H9 (cell line): Measurements from ENCODE around the gene FMC1. TPM values are rescaled to one million over a fixed set of nuclear protein-coding genes. Genes with fewer than 3 reads are reported as not detected.

Source experiments
- DNase-seq: peaks from one replicate; pipeline ENCODE4 v3.0.0-alpha.2; 2017
- H2AFZ ChIP-seq: one replicate; pipeline ENCODE4 v1.6.1; 2013; ENCODE audit warnings: mild to moderate bottlenecking, low read length, control low read depth, moderate library complexity
- H2AK5ac ChIP-seq: 2 replicates; pipeline ENCODE4 v1.6.1; 2013; ENCODE audit warnings: low read length, control low read depth, mixed read lengths; ENCODE audit not compliant: insufficient read length
- H2BK120ac ChIP-seq: one replicate; pipeline ENCODE4 v1.6.1; 2013; ENCODE audit warnings: low read depth, mild to moderate bottlenecking, low read length, control low read depth, inconsistent platforms; ENCODE audit not compliant: poor library complexity, severe bottlenecking
- H2BK12ac ChIP-seq: 2 replicates; pipeline ENCODE4 v1.6.1; 2013; ENCODE audit warnings: low read length, control low read depth, mixed read lengths, low read depth; ENCODE audit not compliant: insufficient read length
- H2BK15ac ChIP-seq: 2 replicates; pipeline ENCODE4 v1.6.1; 2013; ENCODE audit warnings: low read depth, low read length, control low read depth
- H2BK20ac ChIP-seq: one replicate; pipeline ENCODE4 v1.6.1; 2013; ENCODE audit warnings: low read depth, mild to moderate bottlenecking, low read length, control low read depth, inconsistent platforms; ENCODE audit not compliant: poor library complexity, severe bottlenecking
- H2BK5ac ChIP-seq: 2 replicates; pipeline ENCODE4 v1.6.1; 2013; ENCODE audit warnings: low read length, control low read depth, mixed read lengths; ENCODE audit not compliant: insufficient read length
- H3K14ac ChIP-seq: 2 replicates; pipeline ENCODE4 v1.6.1; 2013; ENCODE audit warnings: low read length, control low read depth; ENCODE audit not compliant: insufficient read depth
- H3K18ac ChIP-seq: 2 replicates; pipeline ENCODE4 v1.6.1; 2013; ENCODE audit warnings: low read depth, mild to moderate bottlenecking, mixed read lengths, low read length, control low read depth; ENCODE audit not compliant: insufficient read length
- H3K23ac ChIP-seq: 2 replicates; pipeline ENCODE4 v1.6.1; 2013; ENCODE audit warnings: low read length, control low read depth, mixed read lengths, low read depth; ENCODE audit not compliant: insufficient read length
- H3K23me2 ChIP-seq: 2 replicates; pipeline ENCODE4 v1.6.1; 2013; ENCODE audit warnings: low read depth, mild to moderate bottlenecking, mixed read lengths, low read length, control low read depth; ENCODE audit not compliant: insufficient read length, poor library complexity, severe bottlenecking
- H3K27ac ChIP-seq: 2 replicates; pipeline ENCODE4 v1.5.1; 2013; ENCODE audit warnings: low read length, control low read depth, mixed read lengths, low read depth; ENCODE audit not compliant: insufficient read length
- H3K27me3 ChIP-seq: 2 replicates; pipeline ENCODE4 v1.6.1; 2013; ENCODE audit warnings: low read length, control low read depth, inconsistent platforms; ENCODE audit not compliant: insufficient read depth
- H3K4ac ChIP-seq: 2 replicates; pipeline ENCODE4 v1.6.1; 2013; ENCODE audit warnings: low read depth, mild to moderate bottlenecking, control low read depth, inconsistent platforms, low read length, moderate library complexity
- H3K4me1 ChIP-seq: 2 replicates; pipeline ENCODE4 v1.6.1; 2013; ENCODE audit warnings: low read length, control low read depth, inconsistent platforms; ENCODE audit not compliant: insufficient read depth
- H3K4me2 ChIP-seq: 2 replicates; pipeline ENCODE4 v1.6.1; 2013; ENCODE audit warnings: low read length, control low read depth, mixed read lengths; ENCODE audit not compliant: insufficient read length, insufficient read depth
- H3K56ac ChIP-seq: 2 replicates; pipeline ENCODE4 v1.6.1; 2013; ENCODE audit warnings: low read depth, mild to moderate bottlenecking, mixed read lengths, low read length, control low read depth; ENCODE audit not compliant: insufficient read length
- H3K79me1 ChIP-seq: 2 replicates; pipeline ENCODE4 v1.6.1; 2013; ENCODE audit warnings: low read depth, mild to moderate bottlenecking, moderate library complexity, low read length, control low read depth, inconsistent platforms; ENCODE audit not compliant: insufficient read depth, poor library complexity, severe bottlenecking
- H3K79me2 ChIP-seq: 2 replicates; pipeline ENCODE4 v1.6.1; 2013; ENCODE audit warnings: low read length, control low read depth, inconsistent platforms; ENCODE audit not compliant: insufficient read depth
- H3K9ac ChIP-seq: 2 replicates; pipeline ENCODE4 v1.6.1; 2013; ENCODE audit warnings: low read length, control low read depth, mixed read lengths; ENCODE audit not compliant: insufficient read length; ENCODE audit errors: extremely low read depth
- H3K9me3 ChIP-seq: one replicate; pipeline ENCODE4 v1.6.1; 2013; ENCODE audit warnings: low read depth, low read length, inconsistent platforms; ENCODE audit not compliant: control insufficient read depth
- H3T11ph ChIP-seq: one replicate; pipeline ENCODE4 v1.6.1; 2013; ENCODE audit warnings: mild to moderate bottlenecking, low read length, control low read depth, inconsistent platforms
- H4K20me1 ChIP-seq: one replicate; pipeline ENCODE4 v1.6.1; 2013; ENCODE audit not compliant: control insufficient read depth, insufficient read length, insufficient read depth
- H4K5ac ChIP-seq: 2 replicates; pipeline ENCODE4 v1.6.1; 2013; ENCODE audit warnings: low read depth, mild to moderate bottlenecking, mixed read lengths, low read length, control low read depth; ENCODE audit not compliant: insufficient read length
- H4K8ac ChIP-seq: replicated peaks from 2 replicates; pipeline ENCODE4 v1.6.1; 2013; ENCODE audit warnings: low read length, control low read depth, mixed read lengths, low read depth; ENCODE audit not compliant: insufficient read length
- H4K91ac ChIP-seq: 2 replicates; pipeline ENCODE4 v1.6.1; 2013; ENCODE audit warnings: low read depth, mild to moderate bottlenecking, moderate library complexity, mixed read lengths, low read length, control low read depth; ENCODE audit not compliant: insufficient read length
- H3K27ac Mint-ChIP-seq, 3 experiments: 2 replicates in 2 of 3; 3 replicates in 1 of 3; pipeline ENCODE4 v1.8.0; 2020 to 2021; ENCODE audit warnings: mixed read lengths in 3 of 3, mild to moderate bottlenecking in 1 of 3, moderate library complexity in 1 of 3
- H3K27me3 Mint-ChIP-seq: 2 replicates; pipeline ENCODE4 v1.8.0; 2021; ENCODE audit warnings: low read depth, mild to moderate bottlenecking, moderate library complexity, mixed read lengths
- H3K36me3 Mint-ChIP-seq, 3 experiments: 2 replicates in 2 of 3; 3 replicates in 1 of 3; pipeline ENCODE4 v1.8.0; 2020 to 2021; ENCODE audit warnings: low read depth in 3 of 3, mixed read lengths in 3 of 3; ENCODE audit not compliant: insufficient read depth in 1 of 3
- H3K4me1 Mint-ChIP-seq, 2 experiments: 2 replicates each; pipeline ENCODE4 v1.8.0; 2020; ENCODE audit warnings: mixed read lengths in 2 of 2
- H3K4me3 Mint-ChIP-seq, 2 experiments: 2 replicates in 1 of 2; 3 replicates in 1 of 2; pipeline ENCODE4 v1.8.0; 2020 to 2021; ENCODE audit warnings: mild to moderate bottlenecking in 2 of 2, mixed read lengths in 2 of 2, moderate library complexity in 1 of 2
- H3K9me3 Mint-ChIP-seq, 2 experiments: 2 replicates in 1 of 2; 3 replicates in 1 of 2; pipeline ENCODE4 v1.8.0; 2020; ENCODE audit warnings: mild to moderate bottlenecking in 2 of 2, mixed read lengths in 2 of 2, moderate library complexity in 1 of 2
- CTCF ChIP-seq: fragments of 200-600 bp; sonication (generic); conservative IDR thresholded peaks from 3 replicates; pipeline ENCODE4 v1.8.0; 2021; ENCODE audit warnings: antibody characterized with exemption, mild to moderate bottlenecking
- WGBS: extraction: QIAGEN DNeasy Blood & Tissue Kit; methylation state at CpG from one replicate; pipeline ENCODE4 v1.1.7; 2013; ENCODE audit warnings: missing lambda C conversion rate, low lambda C conversion rate, mixed read lengths; ENCODE audit not compliant: insufficient read length; ENCODE audit errors: extremely low coverage; 5-methylcytosine and 5-hydroxymethylcytosine counted together
- total RNA-seq: library from RNA; stranded (reverse); gene quantifications from 2 replicates; pipeline ENCODE4 v1.2.1, GENCODE V29; 2021

Gene FMC1
- total RNA-seq, 1 experiment from 2014 or later, result 10.9 TPM

GRCh38 chr7:139370943-139371313 lies 29.8 kb downstream of the FMC1 start:
- no peak overlapping the region for H3K23ac ChIP-seq
- no peaks in the 10 kb centered on the region for H3K27me3 Mint-ChIP-seq
- no peak overlapping the region for H3T11ph ChIP-seq
- no peak overlapping the region for H2BK5ac ChIP-seq
- no peak overlapping the region for H4K8ac ChIP-seq
- no peak overlapping the region for H2BK120ac ChIP-seq
- no peak overlapping the region for H2AFZ ChIP-seq
- no peak overlapping the region for H2BK20ac ChIP-seq
- WGBS, result no CpG with 5 or more reads among the region's 1 CpG
- H3K56ac ChIP-seq, result no peak overlapping the region
- H3K79me1 ChIP-seq, result no peaks in the 10 kb centered on the region
- H4K91ac ChIP-seq, result no peak overlapping the region
- H3K27ac Mint-ChIP-seq, result peak overlapping the region in 2 of 3 experiments; percentile 66 to 89; a peak in 3 of 7 replicates
- H2BK15ac ChIP-seq, result no peak overlapping the region
- H3K4me2 ChIP-seq, result no peak overlapping the region
- H3K4ac ChIP-seq, result no peak overlapping the region
- no peak for DNase-seq
- TF ChIP-seq CTCF, result no peak
- H2AK5ac ChIP-seq, result no peak overlapping the region
- no peak overlapping the region for H3K9ac ChIP-seq
- no peaks in the 10 kb centered on the region for H3K27me3 ChIP-seq
- H3K4me1 ChIP-seq, result peaks cover 5% of the 10 kb centered on the region
- H3K27ac ChIP-seq, result no peak overlapping the region
- H3K4me1 Mint-ChIP-seq, result peaks cover 36% of the 10 kb centered on the region in 2 experiments
- H4K5ac ChIP-seq, result no peak overlapping the region
- no peaks in the 10 kb centered on the region for H3K9me3 Mint-ChIP-seq
- H3K14ac ChIP-seq, result no peak overlapping the region
- H3K9me3 ChIP-seq, result no peaks in the 10 kb centered on the region
- no peaks in the 10 kb centered on the region for H3K23me2 ChIP-seq
- no peaks in the 10 kb centered on the region for H4K20me1 ChIP-seq
- H3K4me3 Mint-ChIP-seq, result no peak overlapping the region
- H3K18ac ChIP-seq, result no peak overlapping the region
- H3K79me2 ChIP-seq, result peaks cover 20% of the 10 kb centered on the region; the same call in 1 of the 2 replicates
- peaks cover 4 to 23% (median 14%) of the 10 kb centered on the region in 3 experiments; a peak in 5 of 7 replicates for H3K36me3 Mint-ChIP-seq
- no peak overlapping the region for H2BK12ac ChIP-seq
